Neuronal stem cell (in vitro differentiated cells): ENCODE data around the gene MID1.

Source experiments
- DNase-seq: peaks from one replicate; pipeline ENCODE4 v3.0.0-alpha.2; 2013; ENCODE audit warnings: low spot score
- H2AFZ ChIP-seq: one replicate; pipeline ENCODE4 v1.6.1; 2013; ENCODE audit warnings: mild to moderate bottlenecking, low read length, inconsistent platforms
- H2AK5ac ChIP-seq: 2 replicates; pipeline ENCODE4 v1.6.1; 2013; ENCODE audit warnings: low read depth, mild to moderate bottlenecking, inconsistent platforms, low read length, moderate library complexity, mixed read lengths
- H2BK120ac ChIP-seq: 2 replicates; pipeline ENCODE4 v1.6.1; 2013; ENCODE audit warnings: low read depth, mild to moderate bottlenecking, inconsistent platforms, low read length, moderate library complexity, mixed read lengths
- H2BK12ac ChIP-seq: one replicate; pipeline ENCODE4 v1.6.1; 2013; ENCODE audit warnings: low read length, inconsistent platforms
- H2BK15ac ChIP-seq: 2 replicates; pipeline ENCODE4 v1.6.1; 2013; ENCODE audit warnings: mild to moderate bottlenecking, low read length, inconsistent platforms, mixed read lengths
- H2BK5ac ChIP-seq: one replicate; pipeline ENCODE4 v1.6.1; 2013; ENCODE audit warnings: inconsistent platforms, mild to moderate bottlenecking, low read length, moderate library complexity
- H3K14ac ChIP-seq: one replicate; pipeline ENCODE4 v1.6.1; 2013; ENCODE audit warnings: low read length, inconsistent platforms
- H3K18ac ChIP-seq: 2 replicates; pipeline ENCODE4 v1.6.1; 2013; ENCODE audit warnings: low read length, inconsistent platforms
- H3K23ac ChIP-seq: 2 replicates; pipeline ENCODE4 v1.6.1; 2013; ENCODE audit warnings: low read depth, mild to moderate bottlenecking, mixed read lengths, low read length, inconsistent platforms; ENCODE audit not compliant: poor library complexity
- H3K27ac ChIP-seq: replicated peaks from 3 replicates; pipeline ENCODE4 v1.5.1; 2013; ENCODE audit warnings: low read length, inconsistent platforms
- H3K27me3 ChIP-seq, 3 experiments: 2 replicates each; pipeline ENCODE4 v1.6.1; 2013; ENCODE audit warnings: low read length in 3 of 3, mild to moderate bottlenecking in 2 of 3, inconsistent platforms in 1 of 3, low read depth in 1 of 3, mixed read lengths in 1 of 3, moderate library complexity in 1 of 3; ENCODE audit not compliant: control insufficient read depth in 3 of 3, insufficient read depth in 3 of 3
- H3K36me3 ChIP-seq, 2 donors: replicated peaks in 1 of 2; 2 replicates each; pipeline ENCODE4 v1.6.1; 2013; ENCODE audit warnings: low read length in 2 of 2; ENCODE audit not compliant: control insufficient read depth in 2 of 2, insufficient read depth in 2 of 2
- H3K4ac ChIP-seq: 2 replicates; pipeline ENCODE4 v1.6.1; 2013; ENCODE audit warnings: inconsistent platforms, mild to moderate bottlenecking, low read length, moderate library complexity
- H3K4me1 ChIP-seq, 2 donors: 1 replicate in 1 of 2; 2 replicates in 1 of 2; pipeline ENCODE4 v1.6.1; 2013; ENCODE audit warnings: low read length in 2 of 2, low read depth in 1 of 2; ENCODE audit not compliant: control insufficient read depth in 2 of 2, insufficient read depth in 1 of 2
- H3K4me2 ChIP-seq: one replicate; pipeline ENCODE4 v1.6.1; 2013; ENCODE audit warnings: mild to moderate bottlenecking, low read length, inconsistent platforms; ENCODE audit not compliant: insufficient read depth, poor library complexity, severe bottlenecking
- H3K4me3 ChIP-seq, 2 donors: 2 replicates each; pipeline ENCODE4 v1.5.1; 2013; ENCODE audit warnings: low read length in 2 of 2, mild to moderate bottlenecking in 2 of 2, inconsistent platforms in 1 of 2, moderate library complexity in 1 of 2
- H3K79me1 ChIP-seq: one replicate; pipeline ENCODE4 v1.6.1; 2013; ENCODE audit warnings: low read depth, mild to moderate bottlenecking, inconsistent platforms, low read length, moderate library complexity
- H3K9ac ChIP-seq: one replicate; pipeline ENCODE4 v1.6.1; 2013; ENCODE audit warnings: mild to moderate bottlenecking, low read depth, low read length, inconsistent platforms; ENCODE audit not compliant: poor library complexity
- H3K9me3 ChIP-seq, 2 donors: replicated peaks in 1 of 2; 2 replicates each; pipeline versions ENCODE3 to v1.6.1; 2013; ENCODE audit warnings: low read length in 2 of 2, mild to moderate bottlenecking in 2 of 2, inconsistent platforms in 1 of 2, low read depth in 1 of 2, mixed read lengths in 1 of 2, moderate library complexity in 1 of 2; ENCODE audit not compliant: control insufficient read depth in 2 of 2, insufficient read depth in 1 of 2
- H4K8ac ChIP-seq: one replicate; pipeline ENCODE4 v1.6.1; 2013; ENCODE audit warnings: low read depth, mild to moderate bottlenecking, inconsistent platforms, low read length, moderate library complexity
- H4K91ac ChIP-seq: one replicate; pipeline ENCODE4 v1.6.1; 2013; ENCODE audit warnings: low read length, low read depth, mild to moderate bottlenecking, inconsistent platforms; ENCODE audit not compliant: poor library complexity
- WGBS, 2 donors: extraction: QIAGEN DNeasy Blood & Tissue Kit; methylation state at CpG; one replicate each; pipeline ENCODE4 v1.1.7; 2013; ENCODE audit warnings: missing lambda C conversion rate in 2 of 2, mixed read lengths in 1 of 2; ENCODE audit not compliant: insufficient read length in 2 of 2, insufficient replicate concordance in 1 of 2; ENCODE audit errors: extremely low coverage in 2 of 2; 5-methylcytosine and 5-hydroxymethylcytosine counted together

The MID1 gene

GRCh38 chrX:10649265-10649664, 28.9 kb upstream of the MID1 start:
- H3K23ac ChIP-seq, result no peak overlapping the region
- H4K8ac ChIP-seq, result no peak overlapping the region
- H2AK5ac ChIP-seq, result no peak overlapping the region
- H3K4me3 ChIP-seq, result no peak overlapping the region
- no peak overlapping the region for H2AFZ ChIP-seq
- H3K9me3 ChIP-seq, result peaks cover 0 to 5% of the 10 kb centered on the region in 2 donors
- no peak for DNase-seq
- no peak overlapping the region for H3K18ac ChIP-seq
- H3K4me2 ChIP-seq, result no peak overlapping the region
- no peak overlapping the region for H3K14ac ChIP-seq
- no peaks in the 10 kb centered on the region for H3K4me1 ChIP-seq
- no peaks in the 10 kb centered on the region for H3K27me3 ChIP-seq
- peaks cover 0 to 24% of the 10 kb centered on the region in 2 donors for H3K36me3 ChIP-seq
- no peak overlapping the region for H2BK12ac ChIP-seq
- H2BK15ac ChIP-seq, result no peak overlapping the region
- H3K79me1 ChIP-seq, result no peaks in the 10 kb centered on the region
- WGBS, 2 donors, result no CpG with 5 or more reads among the region's 4 CpGs
- no peak overlapping the region for H3K9ac ChIP-seq
- H3K4ac ChIP-seq, result no peak overlapping the region
- no peak overlapping the region for H2BK5ac ChIP-seq
- no peak overlapping the region for H3K27ac ChIP-seq
- no peak overlapping the region for H2BK120ac ChIP-seq
- H4K91ac ChIP-seq, result no peak overlapping the region

- Histone ChIP-seq H4K91ac (no peak overlapping the region), H3K4ac (no peak overlapping the region), H3K18ac (no peak overlapping the region), H3K4me3 (no peak overlapping the region), H3K14ac (no peak overlapping the region), H3K27ac (no peak overlapping the region), H3K79me1 (no peaks in the 10 kb centered on the region), H4K8ac (no peak overlapping the region), H2BK15ac (no peak overlapping the region), H3K9me3 (peaks cover 0 to 5% of the 10 kb centered on the region in 2 donors), H2BK12ac (no peak overlapping the region), H2AK5ac (no peak overlapping the region), H3K4me1 (no peaks in the 10 kb centered on the region), H2AFZ (no peak overlapping the region), H3K4me2 (no peak overlapping the region), H2BK120ac (no peak overlapping the region), H3K27me3 (no peaks in the 10 kb centered on the region), H3K9ac (no peak overlapping the region), H3K23ac (no peak overlapping the region), H3K36me3 (peaks cover 0 to 25% of the 10 kb centered on the region in 2 donors), H2BK5ac (no peak overlapping the region)
- WGBS, 2 donors, result no CpG with 5 or more reads among the region's 3 CpGs
- DNase-seq, result no peak
Measured at GRCh38 chrX:10648614-10649013, 28.2 kb upstream of the MID1 start.

DNA sequence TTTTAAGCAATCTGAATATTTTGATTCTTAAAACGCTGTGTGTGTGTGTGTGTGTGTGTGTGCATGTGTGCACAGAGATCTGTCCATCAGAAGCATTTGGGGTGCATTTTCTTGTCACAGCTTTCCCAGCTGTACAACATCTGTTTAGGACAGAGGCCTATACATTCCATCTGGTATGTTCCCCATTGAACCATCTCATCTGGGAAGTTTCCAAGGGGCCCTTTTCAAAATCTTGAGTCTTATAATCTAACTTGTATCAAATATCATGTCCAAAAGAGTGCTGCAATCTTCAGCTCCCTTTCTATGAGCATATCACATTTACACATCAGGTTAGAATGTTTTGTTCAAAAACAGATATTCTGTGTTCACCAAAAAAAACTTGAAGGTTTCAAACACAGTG, 16.5 kb upstream of the MID1 start:
- no peaks in the 10 kb centered on the region for H3K27me3 ChIP-seq
- no peak overlapping the region for H2AK5ac ChIP-seq
- H2AFZ ChIP-seq, result no peak overlapping the region

DNA sequence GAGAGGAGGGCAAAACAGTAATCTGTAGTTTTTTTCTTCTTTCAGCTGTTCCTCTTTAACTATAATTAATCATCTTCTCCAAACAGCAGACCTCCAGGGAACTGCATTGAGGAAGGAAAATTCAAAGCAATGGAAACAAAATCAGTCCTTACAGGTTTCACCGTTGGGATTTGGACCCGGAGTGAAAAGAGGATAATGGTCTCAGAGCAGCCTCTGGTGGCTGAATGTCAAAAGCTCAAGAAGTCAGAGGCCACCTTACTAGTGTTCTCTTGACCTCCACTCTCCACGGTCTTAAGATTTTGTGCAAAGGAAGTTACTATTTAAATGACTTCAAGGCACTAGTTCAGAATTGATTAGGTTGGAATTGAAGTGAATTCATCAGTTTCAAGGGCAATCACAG, 16.0 kb upstream of the MID1 start:
- no peak overlapping the region for H2BK5ac ChIP-seq
- no peak overlapping the region for H3K27ac ChIP-seq
- H2AK5ac ChIP-seq, result no peak overlapping the region
- H3K4me3 ChIP-seq, result no peak overlapping the region
- H3K36me3 ChIP-seq, result peaks cover 0 to 6% of the 10 kb centered on the region in 2 donors
- no peaks in the 10 kb centered on the region for H3K27me3 ChIP-seq
- peaks cover 0 to 10% of the 10 kb centered on the region in 2 donors for H3K9me3 ChIP-seq
- H3K9ac ChIP-seq, result no peak overlapping the region
- H4K8ac ChIP-seq, result no peak overlapping the region
- WGBS, 2 donors, result no CpG with 5 or more reads among the region's 3 CpGs
- no peak overlapping the region for H3K18ac ChIP-seq
- no peaks in the 10 kb centered on the region for H3K79me1 ChIP-seq
- no peak overlapping the region for H4K91ac ChIP-seq
- no peak for DNase-seq
- no peak overlapping the region for H2AFZ ChIP-seq
- H3K14ac ChIP-seq, result no peak overlapping the region
- no peak overlapping the region for H3K4ac ChIP-seq
- no peak overlapping the region for H3K4me2 ChIP-seq
- no peak overlapping the region for H2BK120ac ChIP-seq
- no peak overlapping the region for H2BK15ac ChIP-seq
- H3K4me1 ChIP-seq, result peaks cover 0 to 22% of the 10 kb centered on the region in 2 donors
- H3K23ac ChIP-seq, result no peak overlapping the region
- no peak overlapping the region for H2BK12ac ChIP-seq

More for the DNA sequence above, 16.5 kb upstream of the MID1 start:
- WGBS, 2 donors, result no CpG with 5 or more reads among the region's 1 CpG
- H3K4me2 ChIP-seq, result no peak overlapping the region
- no peak overlapping the region for H3K23ac ChIP-seq
- peaks cover 0 to 10% of the 10 kb centered on the region in 2 donors for H3K9me3 ChIP-seq
- peaks cover 0 to under 1% of the 10 kb centered on the region in 2 donors for H3K36me3 ChIP-seq
- H3K27ac ChIP-seq, result no peak overlapping the region
- H3K4me1 ChIP-seq, result peaks cover 0 to 22% of the 10 kb centered on the region in 2 donors
- no peaks in the 10 kb centered on the region for H3K79me1 ChIP-seq
- H2BK12ac ChIP-seq, result no peak overlapping the region
- H3K18ac ChIP-seq, result no peak overlapping the region
- H2BK120ac ChIP-seq, result no peak overlapping the region
- H2BK15ac ChIP-seq, result no peak overlapping the region
- H3K9ac ChIP-seq, result no peak overlapping the region
- no peak overlapping the region for H4K8ac ChIP-seq
- no peak overlapping the region for H3K14ac ChIP-seq
- H3K4me3 ChIP-seq, result no peak overlapping the region
- DNase-seq, result no peak
- H2BK5ac ChIP-seq, result no peak overlapping the region
- H4K91ac ChIP-seq, result no peak overlapping the region
- no peak overlapping the region for H3K4ac ChIP-seq
